Spleen (tissue), 11 donors: Measurements from ENCODE around the gene PROCA1. TPM values are rescaled to one million over a fixed set of nuclear protein-coding genes. Genes with fewer than 3 reads are reported as not detected.

Experiments
- DNase-seq: peaks from one replicate; pipeline ENCODE4 v3.0.0-alpha.2; 2020
- H3K27ac ChIP-seq, 8 donors: fragments of 200-600 bp; sonication (generic) in 7 of 8; 1 replicate in 4 of 8; 2 replicates in 4 of 8; pipeline versions ENCODE4 v1.5.0 to v1.8.0; 2016 to 2021; ENCODE audit warnings: inconsistent platforms in 4 of 8, mild to moderate bottlenecking in 4 of 8, moderate library complexity in 1 of 8
- H3K27me3 ChIP-seq, 7 donors: fragments of 200-600 bp; sonication (generic) in 6 of 7; replicated peaks in 1 of 7; 1 replicate in 4 of 7; 2 replicates in 3 of 7; pipeline versions ENCODE4 v1.5.0 to v1.8.0; 2016 to 2021; ENCODE audit warnings: inconsistent platforms in 3 of 7, mild to moderate bottlenecking in 1 of 7
- H3K36me3 ChIP-seq, 6 donors: fragments of 200-600 bp; sonication (generic) in 5 of 6; 1 replicate in 4 of 6; 2 replicates in 2 of 6; pipeline versions ENCODE4 v1.5.0 to v1.8.0; 2016 to 2021; ENCODE audit warnings: inconsistent platforms in 2 of 6
- H3K4me1 ChIP-seq, 6 donors: fragments of 200-600 bp; sonication (generic) in 5 of 6; 1 replicate in 3 of 6; 2 replicates in 3 of 6; pipeline versions ENCODE4 v1.5.0 to v1.8.0; 2016 to 2021; ENCODE audit warnings: inconsistent platforms in 3 of 6
- H3K4me3 ChIP-seq, 8 donors: fragments of 200-600 bp; sonication (generic) in 7 of 8; 1 replicate in 4 of 8; 2 replicates in 4 of 8; pipeline versions ENCODE4 v1.5.0 to v1.8.0; 2016 to 2021; ENCODE audit warnings: inconsistent platforms in 4 of 8, mild to moderate bottlenecking in 4 of 8, moderate library complexity in 2 of 8
- H3K9me3 ChIP-seq, 8 donors: fragments of 200-600 bp; sonication (generic) in 7 of 8; 1 replicate in 4 of 8; 2 replicates in 4 of 8; pipeline versions ENCODE4 v1.5.0 to v1.8.0; 2016 to 2021; ENCODE audit warnings: inconsistent platforms in 4 of 8
- CTCF ChIP-seq, 11 experiments: fragments of 200-600 bp in 7 of 11; fragments of 450-650 bp in 4 of 11; sonication (generic) in 4 of 11; IDR thresholded peaks in 8 of 11; conservative IDR thresholded peaks in 3 of 11; 1 replicate in 7 of 11; 2 replicates in 4 of 11; pipeline versions ENCODE4 v1.4.0 to v1.8.0; 2016 to 2021; ENCODE audit warnings: antibody characterized with exemption in 11 of 11, inconsistent platforms in 4 of 11, mild to moderate bottlenecking in 1 of 11
- POLR2A ChIP-seq, 3 donors: fragments of 450-650 bp; IDR thresholded peaks; one replicate each; pipeline ENCODE4 v1.5.1; 2017; ENCODE audit warnings: antibody characterized with exemption in 3 of 3, mild to moderate bottlenecking in 1 of 3
- POLR2AphosphoS5 ChIP-seq, 3 donors: sonication (generic); formaldehyde crosslinking; IDR thresholded peaks; one replicate each; pipeline ENCODE4 v1.5.1; 2017; ENCODE audit warnings: antibody characterized with exemption in 3 of 3
- WGBS, 5 donors: extraction: QIAGEN DNeasy Blood & Tissue Kit in 3 of 5; methylation state at CpG; one replicate each; pipeline versions ENCODE4 v1.1.5 to v1.1.7; 2013 to 2018; 5-methylcytosine and 5-hydroxymethylcytosine counted together
- intact Hi-C: fragments of 100-400 bp; cut with DNase I; formaldehyde crosslinking; loops from one replicate; pipeline ENCODE4 v1.15.0; 2023; ENCODE audit warnings: low total_unique reads
- polyA plus RNA-seq, 3 donors: library from polyadenylated mRNA; stranded (reverse); fragments of 200-250 nt; gene quantifications; one replicate each; pipeline ENCODE4 v1.2.1, GENCODE V29; 2013
- total RNA-seq, 7 donors: library from RNA; depleted of rRNA in 3 of 7; stranded (reverse); fragments of >200 nt in 3 of 7; fragmentation: NEBNext Ultra II Directional in 4 of 7; extraction: Animal tissue kit (Norgen Biotek cat#: 25700) in 4 of 7; gene quantifications; one replicate each; pipeline versions ENCODE4 v1.1.0 to v1.2.1, GENCODE V29; 2016 to 2021
- donor health status: healthy with polysubstance abuse.
- donor health status: DM: no; HTN: no; CAD: no; lungs with moderate emphysema.
- donor health status: DM: no; HTN: no; CAD: no.
- donor health status: Bipolar disorder and iron deficiency.
- donor health status: healthy.
- donor health status: DM: no; HTN: no; CAD: no.
- donor health status: DM: yes; HTN: yes; CAD: no.

The PROCA1 gene
- total and polyA plus RNA-seq, 10 donors, result 4.3 to 14.5 (median 7.1) TPM

- Histone ChIP-seq H3K4me3 (peak within 1 kb of the TSS; percentile 52 to 92 (median 74)), H3K36me3 (peaks cover 0 to 15% (median 13%) of the 10 kb centered on the region in 6 donors), H3K4me1 (peaks cover 19 to 62% (median 51%) of the 10 kb centered on the region in 6 donors), H3K27me3 (no peaks in the 10 kb centered on the region), H3K9me3 (no peaks in the 10 kb centered on the region), H3K27ac (peak within 1 kb of the TSS; percentile 87 to 99 (median 98))
- DNase-seq, result peak; percentile 99
- 0 to 1% (median 0%) methylated on average over 56 to 64 of the region's 64 CpGs for WGBS, 5 donors
- TF ChIP-seq POLR2A (IDR thresholded peaks at IDR 0.05) (peak in 1 of 3 donors; percentile 61), POLR2AphosphoS5 (IDR thresholded peaks at IDR 0.05) (peak; percentile 91 to 93 (median 93)), CTCF (IDR thresholded peaks at IDR 0.05 in 8 of 11, conservative IDR thresholded peaks at IDR 0.05 in 3 of 11) (peak in 1 of 11 experiments; percentile 26)
- intact Hi-C loops, result no loop called here
Observed at GRCh38 chr17:28728364-28729200, 16.9 kb upstream of the PROCA1 start, which contains the start of gene NEK8. NEK8 (plus strand) TSS chr17:28728788; CDS start chr17:28728814, 26 bp downstream.

GRCh38 chr17:28726627-28727491 is 15.2 kb upstream of the PROCA1 start:
- Histone ChIP-seq H3K36me3 (peaks cover 0 to 32% (median 30%) of the 10 kb centered on the region in 6 donors), H3K27ac (peak overlapping the region; percentile 30 to 99 (median 98)), H3K27me3 (no peaks in the 10 kb centered on the region), H3K4me3 (peak overlapping the region; percentile 64 to 92 (median 74)), H3K9me3 (no peaks in the 10 kb centered on the region), H3K4me1 (peaks cover 28 to 77% (median 68%) of the 10 kb centered on the region in 6 donors)
- 0 to 1% (median 1%) methylated on average over 41 to 57 of the region's 57 CpGs for WGBS, 5 donors
- peak; percentile 84 to 88 (median 85) for TF ChIP-seq POLR2AphosphoS5 (IDR thresholded peaks at IDR 0.05)
- no peak for TF ChIP-seq POLR2A (IDR thresholded peaks at IDR 0.05)
- peak; percentile 98 to 100 (median 100) for TF ChIP-seq CTCF (IDR thresholded peaks at IDR 0.05 in 8 of 11, conservative IDR thresholded peaks at IDR 0.05 in 3 of 11)
- intact Hi-C loops, result loop anchor here (2.0 kb wide), 1 partner anchor 24 kb away; no protein-coding TSS in a partner anchor
- peak; percentile 99 for DNase-seq

GRCh38 chr17:28726226-28726626 is 14.5 kb upstream of the PROCA1 start, which contains the start of gene TLCD1:
TLCD1 (minus strand) TSS chr17:28726233; CDS start chr17:28726097, 136 bp downstream.
- WGBS, 5 donors, result 0 to 2% (median 0%) methylated on average over 3 to 49 of the region's 49 CpGs
- Histone ChIP-seq H3K27me3 (no peaks in the 10 kb centered on the region), H3K27ac (peak within 1 kb of the TSS; percentile 51 to 99 (median 98)), H3K4me1 (peaks cover 35 to 83% (median 74%) of the 10 kb centered on the region in 6 donors), H3K9me3 (no peaks in the 10 kb centered on the region), H3K4me3 (peak within 1 kb of the TSS; percentile 64 to 92 (median 74)), H3K36me3 (peaks cover 0 to 39% (median 36%) of the 10 kb centered on the region in 6 donors)
- DNase-seq, result peak; percentile 93
- intact Hi-C loops, result loop anchor here (2.0 kb wide), 1 partner anchor 25 kb away; no protein-coding TSS in a partner anchor
- TF ChIP-seq POLR2AphosphoS5 (IDR thresholded peaks at IDR 0.05) (no peak), CTCF (IDR thresholded peaks at IDR 0.05 in 8 of 11, conservative IDR thresholded peaks at IDR 0.05 in 3 of 11) (no peak), POLR2A (IDR thresholded peaks at IDR 0.05) (no peak)
